GM19328 (cell line): ENCODE results near the gene ZNF774.
"Not testable (repeated sequence)": the region's sequence is repeated elsewhere in the genome, so short reads cannot be mapped to it uniquely, and the experiment has no call there.

Source experiments
- ATAC-seq: cut with Tn5 transposase; IDR thresholded peaks from one replicate; pipeline ENCODE4 v1.9.1; 2021; ENCODE audit warnings: mild to moderate bottlenecking, moderate library complexity; ENCODE audit not compliant: unreplicated experiment

ZNF774 gene

GRCh38 chr15:90344662-90345061 lies 7.4 kb upstream of the ZNF774 start:
- ATAC-seq = no peak

GRCh38 chr15:90345857-90346256 lies 6.2 kb upstream of the ZNF774 start:
- no peak for ATAC-seq

GRCh38 chr15:90347431-90348065 lies 4.5 kb upstream of the ZNF774 start:
- not testable (repeated sequence) for ATAC-seq

- no peak for ATAC-seq
Measured at GRCh38 chr15:90348456-90348855, 3.6 kb upstream of the ZNF774 start.

GRCh38 chr15:90349072-90349471 lies 3.0 kb upstream of the ZNF774 start:
- no peak for ATAC-seq

GRCh38 chr15:90349821-90350220 lies 2.3 kb upstream of the ZNF774 start:
- ATAC-seq = no peak

- ATAC-seq = no peak
Measured at GRCh38 chr15:90351479-90352106, 491 bp upstream of the ZNF774 start.

GRCh38 chr15:90354986-90355385 lies 2.9 kb downstream of the ZNF774 start:
- no peak for ATAC-seq

- no peak for ATAC-seq
Measured at GRCh38 chr15:90358124-90359033, 6.3 kb downstream of the ZNF774 start.

GRCh38 chr15:90360746-90361145 lies 8.7 kb downstream of the ZNF774 start:
- no peak for ATAC-seq

- ATAC-seq = no peak
Measured at GRCh38 chr15:90362936-90363212, 10.8 kb downstream of the ZNF774 start.

GRCh38 chr15:90364251-90364650 lies 12.2 kb downstream of the ZNF774 start:
- ATAC-seq = no peak

GRCh38 chr15:90365414-90366055 lies 13.5 kb downstream of the ZNF774 start:
- no peak for ATAC-seq

GRCh38 chr15:90367576-90367975 lies 15.5 kb downstream of the ZNF774 start:
- ATAC-seq = no peak

GRCh38 chr15:90375071-90375470 lies 23.0 kb downstream of the ZNF774 start:
- no peak for ATAC-seq

- no peak for ATAC-seq
Measured at GRCh38 chr15:90376789-90377188, 24.7 kb downstream of the ZNF774 start.

GRCh38 chr15:90379263-90379662 lies 27.2 kb downstream of the ZNF774 start:
- no peak for ATAC-seq

- ATAC-seq = no peak
Measured at GRCh38 chr15:90381515-90381914, 29.4 kb downstream of the ZNF774 start.

GRCh38 chr15:90382320-90382719 lies 30.2 kb downstream of the ZNF774 start:
- no peak for ATAC-seq

GRCh38 chr15:90386221-90386620 lies 34.1 kb downstream of the ZNF774 start:
- ATAC-seq = no peak
